ENCODE data around the gene AMIGO1.
"Not testable (repeated sequence)": the region's sequence is repeated elsewhere in the genome, so short reads cannot be mapped to it uniquely, and the experiment has no call there.

AMIGO1 gene

DNA sequence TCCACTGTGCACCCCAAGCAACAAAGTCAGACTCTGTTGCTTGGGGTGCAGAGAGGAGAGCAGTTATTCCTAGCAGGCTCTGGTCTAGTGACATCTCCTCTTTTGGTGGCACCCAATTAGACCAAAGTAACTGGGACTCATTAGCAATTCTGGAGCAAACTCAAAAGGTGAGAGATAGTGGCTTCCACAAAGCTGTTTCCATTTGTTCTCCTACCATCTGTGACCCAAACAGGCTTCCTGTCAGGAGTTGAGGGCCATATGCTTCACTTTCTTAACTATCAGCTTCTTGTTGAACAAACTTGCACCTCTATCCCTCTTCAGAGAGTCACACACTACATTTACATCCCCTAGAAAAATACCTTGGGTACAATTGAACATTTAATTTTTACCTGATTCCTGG is 27.3 kb downstream of the AMIGO1 start:
- DNase-seq, result no peak

DNA sequence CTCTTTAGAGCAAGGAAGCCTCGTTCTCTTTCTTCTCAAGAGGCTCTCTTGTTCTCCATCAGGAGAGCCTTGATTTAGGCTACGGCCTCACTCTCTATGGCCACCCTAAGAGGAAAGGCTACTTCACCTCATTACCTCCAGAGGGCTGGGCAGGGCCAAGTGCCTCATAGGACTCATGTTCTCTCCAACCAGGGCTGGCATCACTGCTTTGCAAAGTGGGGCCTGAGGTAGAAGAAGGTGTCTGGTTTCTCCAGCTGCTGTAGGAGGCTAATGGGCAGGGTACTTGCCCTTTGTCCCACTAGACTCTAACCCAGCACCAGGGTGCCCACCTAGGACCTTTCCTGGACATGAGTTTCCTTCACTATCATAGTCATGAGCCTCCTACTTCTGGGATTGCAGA is 27.9 kb downstream of the AMIGO1 start:
- no peak for DNase-seq

DNA sequence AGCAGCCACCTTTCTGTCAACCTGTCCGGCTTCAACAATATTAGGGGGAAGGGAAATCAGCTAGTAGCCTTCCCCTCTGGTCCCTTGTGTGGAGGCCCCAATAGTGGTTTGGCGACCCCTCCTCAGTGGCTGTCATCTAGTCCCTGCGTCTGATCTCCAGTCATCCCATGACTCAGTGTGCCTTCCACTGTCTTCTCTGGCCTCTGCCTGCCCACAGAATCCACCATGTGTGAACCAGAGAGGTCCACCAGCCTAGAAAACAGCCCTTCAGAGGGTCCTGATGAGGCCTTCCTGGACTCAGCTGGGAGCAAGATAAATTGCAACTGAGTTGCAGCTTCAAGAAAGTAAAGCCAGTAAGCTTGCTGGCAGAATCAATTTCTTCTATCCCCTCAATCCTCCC is 29.6 kb downstream of the AMIGO1 start:
- no peak for DNase-seq

DNA sequence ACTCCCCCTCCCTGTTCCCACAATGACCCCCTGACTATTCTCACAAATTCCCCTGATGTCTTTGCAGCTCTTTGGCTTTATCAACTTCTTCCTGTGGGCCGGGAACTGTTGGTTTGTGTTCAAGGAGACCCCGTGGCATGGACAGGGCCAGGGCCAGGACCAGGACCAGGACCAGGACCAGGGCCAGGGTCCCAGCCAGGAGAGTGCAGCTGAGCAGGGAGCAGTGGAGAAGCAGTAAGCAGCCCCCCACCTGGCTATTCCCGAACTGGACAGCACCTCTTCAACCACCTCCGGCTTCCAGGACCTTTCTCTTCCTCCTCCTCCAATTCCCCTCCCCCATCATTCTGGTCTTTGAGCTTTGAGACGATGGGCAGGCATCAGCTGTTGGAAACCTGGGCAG is 30.2 kb downstream of the AMIGO1 start:
- no peak for DNase-seq

- DNase-seq, result peak; percentile 33
Observed at GRCh38 chr1:109478806-109479205, 30.7 kb downstream of the AMIGO1 start.

DNA sequence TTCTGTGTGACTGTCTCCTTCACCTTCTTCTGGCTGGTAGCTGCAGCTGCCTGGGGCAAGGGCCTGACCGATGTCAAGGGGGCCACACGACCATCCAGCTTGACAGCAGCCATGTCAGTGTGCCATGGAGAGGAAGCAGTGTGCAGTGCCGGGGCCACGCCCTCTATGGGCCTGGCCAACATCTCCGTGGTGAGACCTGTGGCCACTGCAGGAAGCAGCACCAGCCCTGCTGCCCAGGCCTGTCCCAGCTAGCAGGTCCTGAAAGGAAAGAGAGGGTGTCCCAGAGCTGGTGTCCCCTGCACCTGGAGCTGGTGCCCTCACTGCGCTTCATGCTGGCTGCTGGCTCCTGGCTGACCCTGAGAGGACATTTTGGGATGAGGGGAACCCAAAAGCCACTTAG is 31.7 kb downstream of the AMIGO1 start:
- peak; percentile 16 for DNase-seq

- no peak for DNase-seq
Observed at GRCh38 chr1:109476825-109477224, 32.7 kb downstream of the AMIGO1 start.

GRCh38 chr1:109475261-109475660 is 34.3 kb downstream of the AMIGO1 start:
- DNase-seq, result no peak

- DNase-seq, result no peak
Observed at GRCh38 chr1:109474697-109475096, 34.8 kb downstream of the AMIGO1 start.

DNA sequence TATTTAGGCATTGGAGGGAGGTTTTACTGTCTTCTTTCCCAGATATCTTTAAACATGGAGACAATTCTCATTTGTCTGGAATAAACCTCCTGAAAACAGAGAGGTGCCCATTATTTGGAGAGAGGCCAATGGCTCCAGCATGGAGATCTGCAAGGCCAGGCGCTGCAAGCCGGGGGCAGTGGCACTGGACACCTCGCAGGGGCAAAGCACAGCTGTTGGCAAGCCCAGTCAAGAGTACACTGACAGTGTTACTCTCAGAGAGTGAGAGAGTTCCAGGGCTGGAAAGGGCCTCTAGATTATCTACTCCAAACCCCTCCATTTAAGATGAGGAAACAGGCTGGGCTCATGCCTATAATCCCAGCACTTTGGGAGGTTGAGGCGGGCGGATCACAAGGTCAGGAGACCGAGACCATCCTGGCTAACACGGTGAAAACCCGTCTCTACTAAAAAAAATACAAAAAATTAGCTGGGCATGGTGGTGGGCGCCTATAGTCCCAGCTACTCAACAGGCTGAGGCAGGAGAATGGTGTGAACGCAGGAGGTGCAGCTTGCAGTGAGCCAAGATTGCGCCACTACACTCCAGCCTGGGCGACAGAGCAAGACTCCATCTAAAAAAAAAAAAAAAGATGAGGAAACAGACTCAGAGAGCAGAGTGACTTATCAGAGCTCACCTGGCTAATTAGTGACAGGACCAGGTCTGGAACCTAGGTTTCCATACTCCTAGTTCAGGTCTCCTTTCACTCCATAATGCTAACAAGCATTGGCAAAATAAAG is 36.1 kb downstream of the AMIGO1 start:
- not testable (repeated sequence) for DNase-seq

DNA sequence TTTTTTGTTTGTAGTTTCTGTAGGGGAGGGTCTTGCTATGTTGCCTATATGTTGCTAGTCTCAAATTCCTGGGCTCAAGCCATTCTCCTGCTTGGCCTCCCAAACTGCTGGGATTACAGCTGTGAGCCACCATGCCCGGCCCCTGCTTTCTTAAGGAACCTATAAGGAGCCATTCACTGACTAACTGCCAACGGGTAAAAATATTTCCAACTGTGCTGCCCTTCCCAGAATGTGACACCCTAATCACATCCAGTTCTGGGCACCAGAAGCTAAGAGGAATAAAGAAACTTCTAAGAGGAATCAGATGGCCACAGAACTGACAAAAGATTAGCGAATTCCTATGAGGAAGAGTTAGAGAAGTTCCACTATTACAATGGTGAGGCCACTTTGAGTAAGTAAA is 36.7 kb downstream of the AMIGO1 start:
- no peak for DNase-seq

- no peak for DNase-seq
Observed at GRCh38 chr1:109470245-109470644, 39.3 kb downstream of the AMIGO1 start.

DNA sequence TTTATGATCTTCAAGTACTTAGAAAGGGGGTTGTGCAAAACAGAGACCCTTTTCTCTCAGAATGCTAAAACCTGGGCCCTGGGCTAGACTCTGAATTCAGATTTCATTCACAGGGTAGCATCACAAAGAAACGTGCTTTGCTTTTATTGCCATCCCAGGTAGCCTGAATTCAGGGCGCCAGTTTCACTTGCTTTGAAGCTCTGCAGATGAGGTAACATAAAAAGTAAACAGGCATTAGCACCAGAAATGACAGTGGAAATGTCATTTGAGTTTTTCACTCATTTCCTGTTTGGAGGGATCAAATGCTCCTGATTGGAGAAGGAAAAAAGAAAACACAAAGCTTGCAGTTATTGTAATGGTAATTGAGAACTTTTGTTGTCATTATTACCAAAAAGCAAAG is 40.6 kb downstream of the AMIGO1 start:
- DNase-seq, result peak; percentile 48

GRCh38 chr1:109468061-109468460 is 41.5 kb downstream of the AMIGO1 start:
- DNase-seq, result no peak

GRCh38 chr1:109467301-109467777 is 42.2 kb downstream of the AMIGO1 start:
- DNase-seq, result no peak

DNA sequence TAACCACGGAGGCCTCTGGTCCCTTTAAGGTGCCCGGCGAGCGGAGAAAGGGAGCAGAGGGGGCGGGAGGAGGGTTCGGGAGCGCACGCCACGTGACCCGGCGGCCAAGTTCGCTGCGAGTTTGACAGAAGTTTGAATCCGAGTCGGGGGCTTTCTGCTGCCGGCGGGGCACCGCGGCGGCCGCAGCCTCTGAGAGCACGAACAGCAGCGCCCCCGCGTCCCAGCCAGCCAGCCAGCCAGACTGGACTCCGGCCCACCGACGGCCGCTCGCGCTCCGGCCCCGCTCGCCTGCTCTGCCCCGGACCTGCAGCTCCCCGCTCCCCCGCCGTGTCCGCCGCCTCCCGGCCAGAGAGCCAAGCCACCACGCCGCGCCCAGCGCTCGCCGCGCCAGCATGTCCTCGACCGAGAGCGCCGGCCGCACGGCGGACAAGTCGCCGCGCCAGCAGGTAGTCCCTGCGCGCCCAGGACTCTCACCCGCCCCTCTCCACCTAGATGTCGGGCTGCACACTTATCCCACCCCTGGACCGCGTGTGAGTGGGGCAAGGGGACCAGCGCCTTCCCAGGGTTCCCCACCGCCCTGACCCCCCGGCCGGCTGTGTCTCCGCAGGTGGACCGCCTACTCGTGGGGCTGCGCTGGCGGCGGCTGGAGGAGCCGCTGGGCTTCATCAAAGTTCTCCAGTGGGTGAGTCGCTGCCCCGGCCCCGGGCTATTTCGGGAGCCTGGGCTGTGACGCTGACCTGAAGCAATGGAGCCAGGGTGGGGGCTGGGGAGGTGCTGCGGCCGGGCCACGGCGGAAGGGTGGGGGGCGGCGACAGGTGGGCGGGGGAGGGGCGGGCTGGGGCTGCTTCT is 42.9 kb downstream of the AMIGO1 start, which contains the start of gene SYPL2:
SYPL2 (plus strand) TSS at position 95 of the 849 bp plus-strand sequence; CDS start at position 393, 298 bp downstream.
- peak; percentile 63 for DNase-seq

DNA sequence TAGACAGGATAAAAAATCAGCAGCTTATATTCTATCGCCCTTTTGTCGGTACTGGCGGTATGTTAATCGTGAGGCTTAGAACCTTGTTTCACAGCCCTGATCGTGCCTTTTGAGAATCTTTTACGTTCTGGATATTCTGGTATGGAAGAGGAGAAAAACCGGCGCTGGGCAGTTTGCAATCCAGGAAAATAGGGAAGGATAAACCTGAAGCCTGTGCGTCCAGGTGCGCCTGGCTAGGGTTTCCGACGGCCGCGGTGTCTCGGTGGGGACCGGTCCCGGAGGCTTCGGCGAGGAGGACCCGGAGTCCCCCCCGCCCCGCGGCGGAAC is 43.4 kb downstream of the AMIGO1 start:
- DNase-seq, result peak; percentile 62

- no peak for DNase-seq
Observed at GRCh38 chr1:109457819-109458218, 51.7 kb downstream of the AMIGO1 start.

- peak; percentile 11 for DNase-seq
Observed at GRCh38 chr1:109454497-109455133, 54.9 kb downstream of the AMIGO1 start.

Data from DMS53 (cell line).